HEK293 (cell line): ENCODE data around the gene FUCA2.
A peak's percentile ranks its signal among the peaks of the same experiment; 100 is the strongest.

Source experiments
- CTCF ChIA-PET: fragments of 350-600 bp; formaldehyde crosslinking; extraction: SDS; loops from one replicate; lab custom pipeline; 2021; ENCODE audit warnings: antibody characterized with exemption; lab: Yijun Ruan, JAX
- POLR2A ChIA-PET: fragments of 300-600 bp; formaldehyde crosslinking; extraction: SDS; loops from one replicate; lab custom pipeline; 2020; ENCODE audit warnings: antibody characterized with exemption, inconsistent platforms; lab: Yijun Ruan, JAX
- H3K27ac ChIP-seq: fragments of 200-500 bp; sonication (Bioruptor generic); 2 replicates; pipeline ENCODE4 v1.5.1; 2014; ENCODE audit warnings: low read depth, low read length, control low read depth, inconsistent platforms; ENCODE audit errors: extremely low read depth
- H3K36me3 ChIP-seq, 2 experiments: fragments of 200-500 bp in 1 of 2; sonication (Bioruptor generic) in 1 of 2; 1 replicate in 1 of 2; 2 replicates in 1 of 2; pipeline ENCODE4 v1.5.1; 2014 to 2017; ENCODE audit warnings: inconsistent platforms in 2 of 2, low read length in 2 of 2; ENCODE audit not compliant: control insufficient read depth in 2 of 2, insufficient read depth in 1 of 2
- H3K4me1 ChIP-seq: fragments of 200-500 bp; sonication (Bioruptor generic); 2 replicates; pipeline ENCODE4 v1.5.1; 2014; ENCODE audit warnings: mild to moderate bottlenecking, low read length, inconsistent platforms; ENCODE audit not compliant: control insufficient read depth, insufficient read depth
- H3K4me3 ChIP-seq: 2 replicates; pipeline ENCODE4 v1.5.1; 2011; ENCODE audit warnings: low read depth, mild to moderate bottlenecking, control low read depth, low read length, moderate library complexity
- H3K9me3 ChIP-seq: fragments of 200-500 bp; sonication (Bioruptor generic); 2 replicates; pipeline ENCODE4 v1.5.1; 2014; ENCODE audit warnings: low read depth, low read length, inconsistent platforms; ENCODE audit not compliant: control insufficient read depth, insufficient read depth
- ELK4 ChIP-seq: IDR thresholded peaks from 2 replicates; pipeline ENCODE4 v1.6.1; 2011; ENCODE audit warnings: mild to moderate bottlenecking, low read depth, low read length, borderline replicate concordance
- GLI2 ChIP-seq: fragments of 450-650 bp; formaldehyde crosslinking; IDR thresholded peaks from 2 replicates; pipeline ENCODE4; 2017; ENCODE audit warnings: missing biosample characterization, missing genetic modification characterization, low read depth, borderline replicate concordance
- GLIS1 ChIP-seq: fragments of 450-650 bp; formaldehyde crosslinking; IDR thresholded peaks from 2 replicates; pipeline ENCODE4 v1.5.1; 2016; ENCODE audit warnings: missing biosample characterization, missing genetic modification characterization
- KLF1 ChIP-seq: fragments of 450-650 bp; formaldehyde crosslinking; IDR thresholded peaks from 2 replicates; pipeline ENCODE4 v1.5.1; 2016; ENCODE audit warnings: missing biosample characterization, missing genetic modification characterization
- KLF9 ChIP-seq: fragments of 450-650 bp; formaldehyde crosslinking; IDR thresholded peaks from 2 replicates; pipeline ENCODE4 v1.5.1; 2016; ENCODE audit warnings: missing biosample characterization, missing genetic modification characterization, low read depth
- WT1 ChIP-seq: fragments of 450-650 bp; formaldehyde crosslinking; IDR thresholded peaks from 2 replicates; pipeline ENCODE4 v1.5.1; 2016; ENCODE audit warnings: missing biosample characterization, missing genetic modification characterization
- ZBTB48 ChIP-seq: fragments of 450-650 bp; formaldehyde crosslinking; IDR thresholded peaks from 2 replicates; pipeline ENCODE4 v1.5.1; 2016; ENCODE audit warnings: missing biosample characterization, missing genetic modification characterization
- ZBTB8A ChIP-seq: fragments of 450-650 bp; formaldehyde crosslinking; IDR thresholded peaks from 2 replicates; pipeline ENCODE4 v1.5.1; 2016; ENCODE audit warnings: missing biosample characterization, missing genetic modification characterization
- ZEB2 ChIP-seq: fragments of 450-650 bp; formaldehyde crosslinking; IDR thresholded peaks from 2 replicates; pipeline ENCODE4 v1.5.1; 2016; ENCODE audit warnings: missing biosample characterization, missing genetic modification characterization
- ZFP37 ChIP-seq: fragments of 450-650 bp; formaldehyde crosslinking; IDR thresholded peaks from 2 replicates; pipeline ENCODE4 v1.5.1; 2016; ENCODE audit warnings: missing biosample characterization, missing genetic modification characterization
- ZIC2 ChIP-seq: fragments of 450-650 bp; formaldehyde crosslinking; IDR thresholded peaks from 2 replicates; pipeline ENCODE4 v1.5.1; 2016; ENCODE audit warnings: missing biosample characterization, missing genetic modification characterization
- ZNF133 ChIP-seq: fragments of 450-650 bp; formaldehyde crosslinking; IDR thresholded peaks from 2 replicates; pipeline ENCODE4 v1.5.1; 2016; ENCODE audit warnings: missing biosample characterization, missing genetic modification characterization
- ZNF211 ChIP-seq: fragments of 450-650 bp; formaldehyde crosslinking; IDR thresholded peaks from 2 replicates; pipeline ENCODE4 v1.5.1; 2016; ENCODE audit warnings: low read depth, missing biosample characterization, missing genetic modification characterization
- ZNF292 ChIP-seq: fragments of 450-650 bp; formaldehyde crosslinking; IDR thresholded peaks from 2 replicates; pipeline ENCODE4 v1.5.1; 2016; ENCODE audit warnings: low read depth, missing biosample characterization, missing genetic modification characterization, borderline replicate concordance
- ZNF362 ChIP-seq: fragments of 450-650 bp; formaldehyde crosslinking; IDR thresholded peaks from 2 replicates; pipeline ENCODE4 v1.5.1; 2016; ENCODE audit warnings: missing biosample characterization, missing genetic modification characterization
- ZNF366 ChIP-seq: fragments of 450-650 bp; formaldehyde crosslinking; conservative IDR thresholded peaks from 2 replicates; pipeline ENCODE4 v1.5.1; 2016; ENCODE audit warnings: missing biosample characterization, missing genetic modification characterization
- ZNF433 ChIP-seq: fragments of 450-650 bp; formaldehyde crosslinking; IDR thresholded peaks from 2 replicates; pipeline ENCODE4 v1.5.1; 2016; ENCODE audit warnings: missing biosample characterization, missing genetic modification characterization, low read depth
- ZNF514 ChIP-seq: fragments of 450-650 bp; formaldehyde crosslinking; IDR thresholded peaks from 2 replicates; pipeline ENCODE4 v1.5.1; 2016; ENCODE audit warnings: missing biosample characterization, missing genetic modification characterization
- ZNF549 ChIP-seq: fragments of 450-650 bp; IDR thresholded peaks from 2 replicates; pipeline ENCODE4 v1.5.1; 2018; ENCODE audit warnings: missing biosample characterization, missing genetic modification characterization, mild to moderate bottlenecking, inconsistent platforms, moderate library complexity
- ZNF600 ChIP-seq: fragments of 450-650 bp; formaldehyde crosslinking; IDR thresholded peaks from 2 replicates; pipeline ENCODE4 v1.5.1; 2016; ENCODE audit warnings: missing biosample characterization, missing genetic modification characterization
- ZNF610 ChIP-seq: fragments of 450-650 bp; formaldehyde crosslinking; IDR thresholded peaks from 2 replicates; pipeline ENCODE4 v1.5.1; 2016; ENCODE audit warnings: missing biosample characterization, missing genetic modification characterization, borderline replicate concordance
- ZNF776 ChIP-seq: fragments of 450-650 bp; formaldehyde crosslinking; IDR thresholded peaks from 2 replicates; pipeline ENCODE4 v1.5.0; 2017; ENCODE audit warnings: missing biosample characterization, missing genetic modification characterization, borderline replicate concordance
- ZNF777 ChIP-seq: fragments of 450-650 bp; formaldehyde crosslinking; IDR thresholded peaks from 2 replicates; pipeline ENCODE4 v1.5.1; 2017; ENCODE audit warnings: missing biosample characterization, missing genetic modification characterization, borderline replicate concordance
- ZNF785 ChIP-seq: fragments of 450-650 bp; formaldehyde crosslinking; IDR thresholded peaks from 2 replicates; pipeline ENCODE4 v1.5.1; 2016; ENCODE audit warnings: missing biosample characterization, missing genetic modification characterization
- ZNF791 ChIP-seq: fragments of 450-650 bp; formaldehyde crosslinking; IDR thresholded peaks from 2 replicates; pipeline ENCODE4 v1.5.1; 2016; ENCODE audit warnings: missing biosample characterization, missing genetic modification characterization
- TF ChIP-seq, protein P1 (sequence below): fragments of 450-650 bp; formaldehyde crosslinking; IDR thresholded peaks from 2 replicates; pipeline ENCODE4 v1.5.1; 2017; ENCODE audit warnings: missing biosample characterization, missing genetic modification characterization
- TF ChIP-seq, protein P2 (sequence below): fragments of 450-650 bp; formaldehyde crosslinking; IDR thresholded peaks from 2 replicates; pipeline ENCODE4 v1.5.1; 2016; ENCODE audit warnings: missing biosample characterization, missing genetic modification characterization

The FUCA2 gene

DNA sequence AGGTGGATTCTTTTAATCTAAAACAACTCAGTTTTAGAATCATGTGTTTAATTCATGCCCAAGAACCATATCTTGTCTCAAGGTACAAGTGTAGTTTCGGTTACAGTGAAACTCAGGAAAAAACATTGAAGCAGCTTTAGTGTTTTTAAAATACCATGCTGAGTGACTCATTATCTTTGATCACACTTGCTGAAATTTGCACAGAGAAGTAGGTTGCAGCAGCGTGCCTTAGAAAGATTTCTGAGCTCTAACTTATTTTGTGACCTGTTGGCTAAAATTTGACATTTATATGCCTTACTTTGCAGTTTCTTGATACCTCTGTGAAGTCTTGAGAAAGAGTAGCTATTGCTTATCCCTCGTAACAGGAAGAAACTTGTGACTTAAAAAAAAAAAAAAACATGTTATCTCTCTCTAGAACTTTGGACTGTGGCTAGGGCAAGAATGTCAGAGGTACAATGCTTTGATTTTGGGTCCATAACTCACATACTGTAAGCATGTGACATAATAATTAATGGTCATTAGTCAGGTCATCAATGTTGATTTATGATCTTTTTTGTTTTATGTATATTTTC, 34.5 kb upstream of the FUCA2 start:
- TF ChIP-seq ZNF362 = no peak
- TF ChIP-seq ZBTB48 (tag by site-specific recombination) = no peak
- no peak for TF ChIP-seq ZNF600 (tag by site-specific recombination)
- TF ChIP-seq ZNF433 (tag by site-specific recombination) = no peak
- no peak for TF ChIP-seq WT1 (tag by site-specific recombination)
- TF ChIP-seq ZNF777 (tag by site-specific recombination) = no peak
- no peak for TF ChIP-seq GLI2 (tag by site-specific recombination)
- TF ChIP-seq ZNF211 (tag by site-specific recombination) = no peak
- no peak for TF ChIP-seq ELK4
- TF ChIP-seq ZNF791 = no peak
- no peak for TF ChIP-seq KLF9 (tag by site-specific recombination)
- TF ChIP-seq GLIS1 (tag by site-specific recombination) = no peak
- no peak for TF ChIP-seq ZNF610 (tag by site-specific recombination)
- TF ChIP-seq, protein P1, sequence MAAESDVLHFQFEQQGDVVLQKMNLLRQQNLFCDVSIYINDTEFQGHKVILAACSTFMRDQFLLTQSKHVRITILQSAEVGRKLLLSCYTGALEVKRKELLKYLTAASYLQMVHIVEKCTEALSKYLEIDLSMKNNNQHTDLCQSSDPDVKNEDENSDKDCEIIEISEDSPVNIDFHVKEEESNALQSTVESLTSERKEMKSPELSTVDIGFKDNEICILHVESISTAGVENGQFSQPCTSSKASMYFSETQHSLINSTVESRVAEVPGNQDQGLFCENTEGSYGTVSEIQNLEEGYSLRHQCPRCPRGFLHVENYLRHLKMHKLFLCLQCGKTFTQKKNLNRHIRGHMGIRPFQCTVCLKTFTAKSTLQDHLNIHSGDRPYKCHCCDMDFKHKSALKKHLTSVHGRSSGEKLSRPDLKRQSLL = no peak
- H3K27ac ChIP-seq = no peak overlapping the region
- ChIA-PET CTCF (no interaction called here), POLR2A (no interaction called here)
- peaks cover 3% of the 10 kb centered on the region; the same call in 1 of the 2 replicates for H3K4me1 ChIP-seq
- H3K9me3 ChIP-seq = no peaks in the 10 kb centered on the region
- H3K4me3 ChIP-seq = no peak overlapping the region
- H3K36me3 ChIP-seq = no peaks in the 10 kb centered on the region

DNA sequence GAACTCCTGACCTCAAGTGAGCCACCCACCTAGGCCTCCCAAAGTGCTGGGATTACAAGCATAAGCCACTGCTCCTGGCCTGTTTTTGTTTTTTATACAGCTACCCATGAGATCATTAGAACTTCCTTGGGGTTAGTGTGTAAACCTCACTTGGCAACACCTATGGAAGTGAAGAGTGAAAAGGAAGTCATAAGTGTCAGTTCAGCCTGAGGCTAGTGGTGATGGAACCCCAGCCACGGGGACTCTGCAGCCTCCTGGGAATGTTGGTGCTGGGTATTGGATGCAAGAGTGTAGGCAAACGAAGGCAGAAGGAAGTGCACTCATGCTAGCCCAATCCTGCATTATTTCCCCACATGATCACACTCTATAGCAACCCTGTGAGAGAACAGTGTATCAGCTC, 33.6 kb upstream of the FUCA2 start:
- TF ChIP-seq ZBTB8A (tag by site-specific recombination) = no peak
- TF ChIP-seq GLIS1 (tag by site-specific recombination) = 0 out of 2 replicates have a peak, but pooled peaks have one; percentile 22
- ChIA-PET POLR2A (no interaction called here), CTCF (interaction anchor here (0.6 kb wide), 1 partner anchor 1482 kb away, joined by 3 read pairs; no protein-coding TSS in a partner anchor)
- Histone ChIP-seq H3K9me3 (no peaks in the 10 kb centered on the region), H3K36me3 (no peaks in the 10 kb centered on the region), H3K4me1 (peaks cover 3% of the 10 kb centered on the region; the same call in 1 of the 2 replicates), H3K27ac (no peak overlapping the region), H3K4me3 (no peak overlapping the region)

DNA sequence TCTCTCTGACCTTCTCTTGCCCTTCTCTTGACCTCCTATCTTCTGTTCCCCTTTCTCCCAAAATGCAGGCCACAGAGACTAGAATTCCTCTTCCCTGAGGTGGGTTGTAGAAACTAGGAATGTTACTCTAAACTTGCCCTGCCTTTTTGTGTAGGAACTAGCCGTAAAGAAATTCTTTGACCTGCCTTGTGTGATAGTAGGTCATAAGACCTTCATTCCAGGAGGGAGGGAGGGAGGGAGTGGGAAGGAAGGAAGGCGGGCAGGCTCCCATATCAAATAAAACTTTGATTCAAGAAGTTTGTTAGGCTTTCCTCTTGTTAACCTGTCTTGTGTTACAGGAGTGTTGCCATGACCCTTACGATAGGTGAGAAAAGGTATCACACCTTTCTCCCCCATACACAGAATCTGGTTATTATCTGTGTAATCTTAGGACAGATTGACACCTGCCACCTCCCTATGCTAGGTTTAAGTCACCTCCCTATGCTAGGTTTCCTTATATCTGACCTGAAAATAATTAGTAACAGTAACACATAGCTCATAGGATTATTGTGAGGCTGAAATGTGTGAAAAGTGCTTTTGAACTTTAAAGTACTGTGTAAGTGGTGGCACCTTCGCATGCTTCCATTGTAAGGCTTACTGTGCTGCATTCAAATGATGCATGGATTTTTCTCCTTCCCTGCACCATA, 32.6 kb upstream of the FUCA2 start:
- H3K4me1 ChIP-seq = peaks cover under 1% of the 10 kb centered on the region; the same call in 1 of the 2 replicates
- no peak overlapping the region for H3K4me3 ChIP-seq
- H3K9me3 ChIP-seq = no peaks in the 10 kb centered on the region
- H3K27ac ChIP-seq = no peak overlapping the region
- ChIA-PET CTCF (interaction anchor here (0.6 kb wide), 1 partner anchor 1483 kb away, joined by 3 read pairs; no protein-coding TSS in a partner anchor), POLR2A (no interaction called here)
- H3K36me3 ChIP-seq = no peaks in the 10 kb centered on the region
- no peak for TF ChIP-seq ZNF133 (tag by site-specific recombination)
- no peak for TF ChIP-seq ZNF785
- TF ChIP-seq ZNF514 (tag by site-specific recombination) = no peak
- no peak for TF ChIP-seq KLF1 (tag by site-specific recombination)
- TF ChIP-seq ZNF292 (tag by site-specific recombination) = no peak
- no peak for TF ChIP-seq ZEB2 (tag by site-specific recombination)
- no peak for TF ChIP-seq ZIC2 (tag by site-specific recombination)
- TF ChIP-seq ZNF549 = no peak
- TF ChIP-seq ZNF366 = no peak
- no peak for TF ChIP-seq ZFP37 (tag by site-specific recombination)
- TF ChIP-seq ZNF776 = no peak
- TF ChIP-seq, protein P2, sequence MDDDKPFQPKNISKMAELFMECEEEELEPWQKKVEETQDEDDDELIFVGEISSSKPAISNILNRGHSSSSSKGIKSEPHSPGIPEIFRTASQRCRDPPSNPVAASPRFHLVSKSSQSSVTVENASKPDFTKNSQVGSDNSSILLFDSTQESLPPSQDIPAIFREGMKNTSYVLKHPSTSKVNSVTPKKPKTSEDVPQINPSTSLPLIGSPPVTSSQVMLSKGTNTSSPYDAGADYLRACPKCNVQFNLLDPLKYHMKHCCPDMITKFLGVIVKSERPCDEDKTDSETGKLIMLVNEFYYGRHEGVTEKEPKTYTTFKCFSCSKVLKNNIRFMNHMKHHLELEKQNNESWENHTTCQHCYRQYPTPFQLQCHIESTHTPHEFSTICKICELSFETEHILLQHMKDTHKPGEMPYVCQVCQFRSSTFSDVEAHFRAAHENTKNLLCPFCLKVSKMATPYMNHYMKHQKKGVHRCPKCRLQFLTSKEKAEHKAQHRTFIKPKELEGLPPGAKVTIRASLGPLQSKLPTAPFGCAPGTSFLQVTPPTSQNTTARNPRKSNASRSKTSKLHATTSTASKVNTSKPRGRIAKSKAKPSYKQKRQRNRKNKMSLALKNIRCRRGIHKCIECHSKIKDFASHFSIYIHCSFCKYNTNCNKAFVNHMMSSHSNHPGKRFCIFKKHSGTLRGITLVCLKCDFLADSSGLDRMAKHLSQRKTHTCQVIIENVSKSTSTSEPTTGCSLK (tag by site-specific recombination) = no peak
- no peak for TF ChIP-seq ZNF791
